Measurements from ENCODE around the gene ARID3C.

ARID3C gene

DNA sequence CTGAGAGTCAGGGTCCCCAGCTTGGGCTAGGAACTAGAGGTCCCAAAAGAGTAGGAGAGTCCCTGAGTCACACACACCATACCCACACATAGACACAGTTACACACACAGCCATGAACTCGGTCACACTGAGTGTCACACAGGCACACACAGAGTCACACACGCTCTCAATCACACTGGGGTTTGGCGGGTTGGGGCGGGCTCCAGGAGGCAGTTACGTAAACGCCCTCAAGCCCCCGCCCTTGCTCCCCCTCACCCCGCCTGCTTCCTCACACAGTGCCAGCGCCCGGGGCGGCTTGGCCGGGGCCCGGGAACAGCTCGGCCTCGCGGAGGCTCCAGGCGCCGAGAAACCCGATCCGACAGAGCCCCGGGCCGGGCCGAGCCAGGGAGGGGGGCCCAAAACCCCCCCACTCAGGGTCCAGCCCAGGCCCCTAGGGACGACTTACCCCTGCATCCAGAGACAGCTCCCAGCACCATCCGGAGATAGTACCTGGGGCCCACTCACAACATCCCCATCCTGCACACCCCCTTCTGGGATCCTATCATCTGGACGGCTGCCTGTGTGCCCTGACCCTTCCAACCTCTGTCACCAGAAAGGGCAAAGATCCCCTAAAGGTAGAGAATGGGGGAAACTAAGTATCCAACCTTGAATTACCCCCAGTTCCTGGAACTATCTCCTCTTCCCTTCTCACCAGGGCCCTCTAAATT is 35.8 kb downstream of the ARID3C start:
- peak; percentile 22 for DNase-seq

- DNase-seq, result peak; percentile 64
Observed at GRCh38 chr9:34591917-34592866, 36.7 kb downstream of the ARID3C start.

- peak; percentile 90 for DNase-seq
Observed at GRCh38 chr9:34591248-34591916, 37.5 kb downstream of the ARID3C start.

DNA sequence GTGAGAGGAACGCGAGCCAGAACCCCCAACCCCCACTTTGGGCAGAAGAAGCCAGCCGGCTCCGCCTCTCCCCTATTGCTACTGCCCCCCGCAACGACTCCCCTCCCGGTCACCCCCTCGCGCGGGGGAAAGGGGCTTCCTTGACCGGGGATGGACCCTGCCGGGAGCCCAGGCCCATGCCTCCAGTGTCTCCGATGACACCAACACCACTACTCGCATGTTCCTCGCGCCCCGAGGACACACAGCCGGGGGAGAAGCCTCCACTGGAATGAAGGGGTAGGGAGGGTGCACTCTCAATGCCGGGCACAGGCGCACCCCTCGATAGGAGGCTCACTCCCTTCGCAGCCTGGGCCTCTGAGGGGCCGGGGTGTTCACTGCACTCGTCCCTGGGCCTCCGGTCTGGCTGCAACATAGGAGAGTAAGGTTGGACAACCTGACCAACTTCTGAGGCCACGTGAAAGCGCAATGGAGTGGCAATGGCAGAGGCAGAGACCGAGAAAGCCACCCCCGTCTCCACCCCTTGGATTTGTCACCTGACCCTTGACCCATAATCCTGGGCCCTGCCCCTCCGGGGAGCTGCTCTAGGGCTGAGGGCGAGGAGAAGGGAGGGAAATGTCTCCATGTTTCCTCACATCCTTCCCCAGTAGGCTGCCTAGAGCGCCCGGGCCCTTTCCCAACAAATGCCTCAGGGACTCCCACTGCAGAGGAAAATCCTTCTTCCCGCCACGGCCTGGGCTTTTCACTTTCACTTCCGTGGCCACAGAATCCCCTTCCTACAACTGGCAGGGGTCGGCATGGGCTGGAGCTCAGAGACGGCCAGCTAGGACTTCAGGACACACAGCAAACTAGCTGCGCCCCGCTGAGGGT is 38.3 kb downstream of the ARID3C start:
- DNase-seq, result no peak

DNA sequence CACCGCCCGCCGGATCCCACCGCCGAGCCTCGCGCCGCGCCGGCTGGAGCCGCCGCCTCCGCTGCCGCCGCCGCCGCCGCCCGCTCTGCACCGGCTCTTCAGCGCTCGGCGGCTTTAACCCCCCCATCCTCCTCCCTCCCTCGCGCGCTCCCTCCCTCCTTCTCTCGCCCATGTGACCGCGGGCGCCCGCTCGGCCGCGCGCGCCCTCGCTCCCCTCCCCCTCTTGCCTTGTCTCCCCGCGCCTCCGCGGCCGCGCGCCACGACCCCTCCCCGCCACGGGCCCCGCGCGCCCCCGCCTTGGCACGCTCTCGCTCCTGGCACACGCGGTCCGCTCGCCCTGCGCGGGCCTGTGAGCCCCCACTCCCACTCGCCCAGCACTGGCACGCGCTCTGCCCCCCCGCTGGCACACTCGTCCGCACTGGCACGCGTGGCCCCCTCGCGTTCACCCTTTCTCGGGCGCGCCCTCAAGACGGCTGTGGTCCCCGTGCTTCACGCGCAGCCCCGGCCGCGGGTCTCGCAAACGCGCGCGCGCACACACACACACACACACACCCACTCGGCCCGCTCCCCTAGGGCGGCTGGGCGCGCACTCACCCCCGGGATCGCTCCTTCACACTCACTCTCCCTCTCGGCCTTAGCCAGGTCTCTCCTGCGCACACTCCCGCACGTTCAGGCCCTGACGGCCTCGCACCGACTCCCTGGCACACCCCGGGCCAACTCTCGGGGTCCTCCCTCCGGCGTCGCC is 39.1 kb downstream of the ARID3C start, which contains the start of gene CNTFR:
Gene CNTFR (minus strand): TSS at position 89 of the 745 bp plus-strand sequence. CDS start 20,743 bp downstream, outside the sequence.
- no peak for DNase-seq

GRCh38 chr9:34588671-34589635 is 39.9 kb downstream of the ARID3C start:
- no peak for DNase-seq

- DNase-seq, result no peak
Observed at GRCh38 chr9:34587271-34587670, 41.6 kb downstream of the ARID3C start.

DNA sequence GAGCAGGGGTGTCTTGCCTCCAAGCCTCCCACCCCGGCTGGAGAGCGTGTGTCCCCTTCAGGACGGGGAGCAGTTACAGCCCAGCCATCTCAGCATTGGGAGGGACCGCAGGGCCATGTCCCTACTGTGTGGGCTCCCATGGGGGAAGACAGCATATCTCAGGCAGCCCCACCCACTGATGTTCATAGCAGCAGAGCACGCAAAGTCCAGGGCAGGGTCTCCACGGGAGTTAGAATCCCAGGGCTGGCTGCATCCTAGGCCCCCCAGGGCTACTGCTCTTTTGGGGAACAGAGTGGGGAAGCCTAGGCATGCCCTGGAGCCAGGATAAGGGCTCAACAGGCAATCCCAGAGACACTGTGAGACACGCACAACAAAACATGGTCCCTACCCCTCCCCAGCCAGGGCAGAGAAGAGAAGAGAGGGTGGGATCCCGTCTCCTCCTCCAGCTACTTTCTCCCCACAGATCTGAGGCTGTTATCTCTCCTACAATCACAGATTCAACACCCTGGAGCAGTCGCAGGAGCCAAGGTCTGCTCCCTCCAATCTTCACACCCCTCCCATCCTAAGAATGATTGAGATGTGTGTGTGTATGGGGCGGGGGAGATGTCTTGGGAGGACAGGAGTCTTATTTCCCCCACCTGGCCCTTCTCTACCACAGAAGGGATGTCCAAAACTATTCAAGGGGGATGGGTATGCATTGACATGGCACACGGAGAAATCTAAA is 42.8 kb downstream of the ARID3C start:
- DNase-seq, result no peak

- DNase-seq, result no peak
Observed at GRCh38 chr9:34584970-34585369, 43.9 kb downstream of the ARID3C start.

DNA sequence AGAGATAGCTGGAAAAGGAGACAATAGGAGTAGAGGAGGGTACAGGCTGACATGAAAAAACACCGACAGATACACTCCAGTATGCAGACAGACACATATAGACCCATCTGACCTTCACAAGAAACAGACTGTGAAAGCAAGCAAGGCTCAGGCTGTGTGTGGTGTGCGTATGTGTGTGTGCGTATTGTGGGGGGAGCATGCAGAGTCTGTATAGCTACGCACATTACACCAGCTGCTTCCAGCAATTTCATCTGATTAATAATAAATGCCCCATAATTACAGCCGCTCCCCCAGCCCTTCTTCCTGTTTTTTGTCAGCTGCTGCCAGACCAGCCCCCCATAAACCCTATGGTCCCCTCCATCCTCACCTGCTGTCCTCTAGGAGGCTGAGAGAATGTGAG is 46.1 kb downstream of the ARID3C start:
- no peak for DNase-seq

GRCh38 chr9:34581318-34581717 is 47.5 kb downstream of the ARID3C start:
- DNase-seq, result no peak

- DNase-seq, result no peak
Observed at GRCh38 chr9:34580358-34580757, 48.5 kb downstream of the ARID3C start.

DNA sequence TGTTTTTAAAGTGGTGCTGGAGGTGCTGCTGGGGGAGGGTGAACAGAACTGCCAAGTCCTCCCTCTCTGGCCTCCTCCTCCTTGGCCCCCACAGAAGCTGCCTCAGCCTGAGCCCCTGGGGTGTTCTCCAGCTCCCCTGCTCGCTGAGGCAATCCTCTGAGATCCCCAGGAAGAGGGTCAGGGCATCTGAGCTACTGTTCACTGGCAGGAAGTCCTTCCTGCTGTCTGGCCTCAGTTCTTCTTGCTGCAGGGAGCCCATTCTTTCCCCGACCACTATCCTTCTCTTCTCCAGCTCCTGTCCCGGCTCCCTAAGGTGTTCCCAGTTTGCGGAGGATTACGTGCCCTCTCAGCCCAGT is 49.1 kb downstream of the ARID3C start:
- no peak for DNase-seq

DNA sequence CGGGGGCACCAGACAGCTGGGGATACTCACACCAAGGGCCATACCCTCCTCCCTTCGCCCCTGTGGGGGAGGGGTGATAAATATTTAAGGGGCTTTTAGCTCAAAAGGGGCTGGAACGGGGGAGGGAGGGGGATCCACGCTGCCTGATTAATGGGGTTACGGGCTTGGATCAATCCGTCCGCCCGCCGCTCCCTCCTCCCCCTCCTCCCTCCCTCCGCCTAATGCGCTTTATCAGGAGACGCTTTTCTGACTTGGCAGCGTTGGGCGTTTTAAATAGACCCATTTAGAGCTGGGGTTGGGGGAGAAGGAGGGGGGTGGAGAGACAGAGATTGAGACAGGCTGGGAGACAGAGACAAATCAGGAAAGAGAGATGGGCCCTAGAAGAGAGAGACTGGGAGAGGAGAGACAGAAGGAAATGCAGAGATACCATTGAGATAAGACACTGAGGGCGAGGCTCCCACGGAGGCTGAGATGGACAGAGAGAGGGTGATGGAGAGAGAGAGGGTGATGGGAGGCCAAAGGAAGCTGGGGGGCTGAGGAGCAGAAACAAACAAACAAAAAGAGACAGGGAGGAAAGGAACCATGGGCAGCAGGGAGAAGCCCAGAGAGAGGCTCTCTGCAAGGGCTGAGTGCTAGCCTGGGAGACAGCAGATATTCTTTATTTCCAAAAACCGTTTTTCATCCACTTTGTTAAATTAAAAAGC is 49.6 kb downstream of the ARID3C start:
- no peak for DNase-seq

- DNase-seq, result peak; percentile 16
Observed at GRCh38 chr9:34578241-34579103, 50.4 kb downstream of the ARID3C start.

- DNase-seq, result no peak
Observed at GRCh38 chr9:34577400-34578240, 51.2 kb downstream of the ARID3C start.

Data from suppressor macrophage treated with lipopolysaccharide for 4 hours (primary cell).